ENCODE measurements around the gene RXRA. TPM values are rescaled to one million over a fixed set of nuclear protein-coding genes. Genes with fewer than 3 reads are reported as not detected.

RXRA gene
- total and polyA plus RNA-seq, 2 donors (not counting 1 experiment from before 2014, with no cell fraction given), result 2.6 to 6.8 TPM

- H2AFZ ChIP-seq (ENCODE audit: insufficient read depth, low read depth, low read length, poor library complexity, severe bottlenecking), result no peak overlapping the region
- no peaks in the 10 kb centered on the region for H3K79me2 ChIP-seq (ENCODE audit: control insufficient read depth, insufficient read depth, low read length)
- no peak overlapping the region for H3K9ac ChIP-seq (ENCODE audit: low read length)
- Mint-ChIP-seq H3K4me3 (no peak overlapping the region), H3K4me1 (peaks cover 28% of the 10 kb centered on the region), H3K27me3 (peaks cover 4% of the 10 kb centered on the region), H3K27ac (no peak overlapping the region), H3K9me3 (ENCODE audit: insufficient read depth) (no peaks in the 10 kb centered on the region)
- CTCF ChIA-PET, result interaction anchor here (0.6 kb wide), 1 partner anchor 432 kb away, joined by 3 read pairs; no protein-coding TSS in a partner anchor
- TF ChIP-seq CTCF (IDR thresholded peaks at IDR 0.05) (no peak), EZH2 (IDR thresholded peaks at IDR 0.05; ENCODE audit: borderline replicate concordance, insufficient read depth, low read depth, low read length, poor library complexity, severe bottlenecking) (no peak)
- no peaks in the 10 kb centered on the region for H3K36me3 ChIP-seq (replicated peaks in 1 of 2; ENCODE audit: control extremely low read depth in 1 of 2, control insufficient read depth in 1 of 2, extremely low read depth in 1 of 2, insufficient read depth in 2 of 2, low read length in 1 of 2)
- H3K4me3 ChIP-seq (ENCODE audit: control extremely low read depth in 1 of 5, extremely low read depth in 1 of 5, insufficient read depth in 1 of 5, low read depth in 2 of 5, low read length in 4 of 5), result no peak overlapping the region
- H3K27me3 ChIP-seq (replicated peaks in 1 of 4; ENCODE audit: control extremely low read depth in 1 of 4, control insufficient read depth in 3 of 4, insufficient read depth in 4 of 4, low read length in 3 of 4), result no peaks in the 10 kb centered on the region
- H3K27ac ChIP-seq (ENCODE audit: low read length in 2 of 2), result no peak overlapping the region
- WGBS (ENCODE audit: insufficient coverage), result 85% methylated on average over 17 of the region's 24 CpGs
- no peaks in the 10 kb centered on the region for H3K9me3 ChIP-seq (ENCODE audit: control extremely low read depth in 1 of 3, control insufficient read depth in 2 of 3, insufficient read depth in 1 of 3, low read length in 2 of 3)
- intact Hi-C loops (cut with micrococcal nuclease), result no loop called here
- no peaks in the 10 kb centered on the region for H4K20me1 ChIP-seq (ENCODE audit: control insufficient read depth, insufficient read depth, low read length, poor library complexity, severe bottlenecking)
- no peak for ATAC-seq (ENCODE audit: low read depth)
- H3K4me1 ChIP-seq (ENCODE audit: control insufficient read depth in 2 of 2, insufficient read depth in 2 of 2, low read length in 2 of 2), result peaks cover 29% of the 10 kb centered on the region in 2 donors
- H3K4me2 ChIP-seq (replicated peaks; ENCODE audit: low read depth, low read length, poor library complexity, severe bottlenecking), result no peak overlapping the region
- POLR2A ChIA-PET, result no interaction called here
- DNase-seq, result no peak
Measured at GRCh38 chr9:134483361-134484184, 157.3 kb downstream of the RXRA start.

GRCh38 chr9:134484479-134484878 is 158.2 kb downstream of the RXRA start:
- peaks cover 28% of the 10 kb centered on the region for H3K4me1 Mint-ChIP-seq
- ChIA-PET POLR2A (no interaction called here), CTCF (interaction anchor here (0.8 to 0.9 kb wide), 2 partner anchors 10 to 35 kb away, joined by 3 to 4 read pairs; no protein-coding TSS in a partner anchor)
- H3K27me3 Mint-ChIP-seq, result peaks cover 4% of the 10 kb centered on the region
- intact Hi-C loops (cut with micrococcal nuclease), result no loop called here
- Histone ChIP-seq H3K27me3 (replicated peaks in 1 of 4; ENCODE audit: control extremely low read depth in 1 of 4, control insufficient read depth in 3 of 4, insufficient read depth in 4 of 4, low read length in 3 of 4) (peaks cover 0 to under 1% (median 0%) of the 10 kb centered on the region in 4 experiments), H3K4me3 (ENCODE audit: control extremely low read depth in 1 of 5, extremely low read depth in 1 of 5, insufficient read depth in 1 of 5, low read depth in 2 of 5, low read length in 4 of 5) (no peak overlapping the region), H3K4me2 (replicated peaks; ENCODE audit: low read depth, low read length, poor library complexity, severe bottlenecking) (peak overlapping the region; percentile 5), H4K20me1 (ENCODE audit: control insufficient read depth, insufficient read depth, low read length, poor library complexity, severe bottlenecking) (no peaks in the 10 kb centered on the region), H3K4me1 (ENCODE audit: control insufficient read depth in 2 of 2, insufficient read depth in 2 of 2, low read length in 2 of 2) (peaks cover 29% of the 10 kb centered on the region in 2 donors), H2AFZ (ENCODE audit: insufficient read depth, low read depth, low read length, poor library complexity, severe bottlenecking) (no peak overlapping the region), H3K36me3 (replicated peaks in 1 of 2; ENCODE audit: control extremely low read depth in 1 of 2, control insufficient read depth in 1 of 2, extremely low read depth in 1 of 2, insufficient read depth in 2 of 2, low read length in 1 of 2) (no peaks in the 10 kb centered on the region), H3K9ac (ENCODE audit: low read length) (no peak overlapping the region), H3K27ac (ENCODE audit: low read length in 2 of 2) (no peak overlapping the region), H3K9me3 (ENCODE audit: control extremely low read depth in 1 of 3, control insufficient read depth in 2 of 3, insufficient read depth in 1 of 3, low read length in 2 of 3) (no peaks in the 10 kb centered on the region), H3K79me2 (ENCODE audit: control insufficient read depth, insufficient read depth, low read length) (no peaks in the 10 kb centered on the region)
- H3K9me3 Mint-ChIP-seq (ENCODE audit: insufficient read depth), result no peaks in the 10 kb centered on the region
- no peak for ATAC-seq (ENCODE audit: low read depth)
- H3K27ac Mint-ChIP-seq, result no peak overlapping the region
- no peak overlapping the region for H3K4me3 Mint-ChIP-seq
- peak; percentile 30 for DNase-seq
- TF ChIP-seq EZH2 (IDR thresholded peaks at IDR 0.05; ENCODE audit: borderline replicate concordance, insufficient read depth, low read depth, low read length, poor library complexity, severe bottlenecking) (no peak), CTCF (IDR thresholded peaks at IDR 0.05) (no peak)
- WGBS (ENCODE audit: insufficient coverage), result 5% methylated on average over 3 of the region's 3 CpGs
